Measurements from ENCODE around the gene TECPR2.
"Not testable (repeated sequence)": the region's sequence is repeated elsewhere in the genome, so short reads cannot be mapped to it uniquely, and the experiment has no call there.

TECPR2 gene

DNA sequence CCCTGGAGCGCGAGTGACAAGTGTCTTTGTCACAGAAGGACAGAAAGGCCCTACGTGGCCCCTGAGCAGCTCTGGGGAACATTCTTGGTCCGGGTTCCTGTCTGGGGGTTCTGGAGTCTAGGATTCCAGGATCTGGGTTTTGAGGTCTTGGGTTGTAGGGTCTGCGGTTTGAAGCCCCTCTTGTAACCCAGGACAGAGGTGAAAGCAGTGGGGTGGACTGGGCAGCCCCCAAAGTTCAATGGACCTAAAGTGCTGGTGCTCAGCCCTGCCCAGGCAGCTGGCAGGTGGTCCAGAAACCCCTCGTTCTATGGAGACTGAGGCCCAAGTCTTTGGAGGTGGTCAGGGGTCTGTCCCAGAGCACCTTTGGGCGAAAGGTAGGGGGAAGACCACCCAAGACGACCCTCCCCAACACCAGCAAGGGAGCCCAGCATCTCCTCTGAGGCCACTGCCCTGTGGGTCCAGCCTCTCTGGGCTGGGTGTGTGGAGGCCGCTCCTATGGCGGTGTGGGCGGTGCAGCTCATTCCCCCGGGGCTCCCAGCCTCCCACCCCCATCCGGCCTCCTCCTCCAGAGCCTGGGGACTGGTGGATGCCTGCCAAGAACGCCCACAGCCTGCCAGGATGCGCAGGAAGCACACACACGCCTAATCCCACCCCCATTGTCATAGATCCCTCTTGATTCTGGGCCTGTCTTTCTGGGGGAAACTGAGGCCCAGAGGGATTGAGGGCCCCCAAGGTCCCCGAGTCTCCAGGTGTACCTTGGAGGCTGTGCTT, 177.0 kb downstream of the TECPR2 start:
- no peak for DNase-seq

- DNase-seq, result no peak
Measured at GRCh38 chr14:102540315-102541028, 177.7 kb downstream of the TECPR2 start.

GRCh38 chr14:102541029-102541491, 178.3 kb downstream of the TECPR2 start:
- DNase-seq, result not testable (repeated sequence)

GRCh38 chr14:102541771-102542170, 179.0 kb downstream of the TECPR2 start:
- DNase-seq, result no peak

- DNase-seq, result no peak
Measured at GRCh38 chr14:102544046-102544746, 181.5 kb downstream of the TECPR2 start.

DNA sequence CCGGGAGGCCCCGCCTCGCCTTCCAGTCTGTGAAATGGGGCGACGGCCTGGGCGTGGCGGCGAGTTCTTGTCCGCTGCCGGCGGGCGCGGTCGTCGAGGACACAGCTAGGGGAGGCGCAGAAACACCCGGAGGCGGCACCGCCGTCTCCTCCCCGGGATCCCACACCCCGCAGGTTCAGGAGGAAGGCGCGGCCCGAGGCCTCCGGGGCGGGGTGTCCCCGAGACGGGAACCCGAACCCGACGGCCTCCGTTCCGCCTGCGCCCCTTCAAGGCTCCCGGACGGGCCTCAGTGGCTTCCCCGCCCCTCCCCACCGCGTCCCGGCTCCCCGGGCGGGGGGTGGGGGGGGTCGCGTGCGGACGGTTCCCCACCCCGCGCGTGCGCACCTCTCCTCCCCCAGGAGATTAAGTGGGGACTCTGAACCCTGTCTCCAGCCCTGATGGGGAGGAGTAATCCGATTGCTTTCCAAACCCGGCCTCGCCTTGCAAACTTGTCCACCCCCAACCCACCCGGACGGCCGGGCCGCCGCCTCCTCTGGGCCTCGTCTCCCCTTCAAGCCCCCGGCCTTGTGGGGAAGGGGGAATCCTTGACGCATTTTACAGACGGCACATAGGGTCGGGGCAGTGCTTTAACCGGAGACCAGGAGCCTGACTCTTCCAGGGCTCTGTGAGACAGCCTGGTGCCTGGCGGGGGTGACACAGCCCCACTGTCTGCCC, 182.2 kb downstream of the TECPR2 start:
- DNase-seq, result no peak

DNA sequence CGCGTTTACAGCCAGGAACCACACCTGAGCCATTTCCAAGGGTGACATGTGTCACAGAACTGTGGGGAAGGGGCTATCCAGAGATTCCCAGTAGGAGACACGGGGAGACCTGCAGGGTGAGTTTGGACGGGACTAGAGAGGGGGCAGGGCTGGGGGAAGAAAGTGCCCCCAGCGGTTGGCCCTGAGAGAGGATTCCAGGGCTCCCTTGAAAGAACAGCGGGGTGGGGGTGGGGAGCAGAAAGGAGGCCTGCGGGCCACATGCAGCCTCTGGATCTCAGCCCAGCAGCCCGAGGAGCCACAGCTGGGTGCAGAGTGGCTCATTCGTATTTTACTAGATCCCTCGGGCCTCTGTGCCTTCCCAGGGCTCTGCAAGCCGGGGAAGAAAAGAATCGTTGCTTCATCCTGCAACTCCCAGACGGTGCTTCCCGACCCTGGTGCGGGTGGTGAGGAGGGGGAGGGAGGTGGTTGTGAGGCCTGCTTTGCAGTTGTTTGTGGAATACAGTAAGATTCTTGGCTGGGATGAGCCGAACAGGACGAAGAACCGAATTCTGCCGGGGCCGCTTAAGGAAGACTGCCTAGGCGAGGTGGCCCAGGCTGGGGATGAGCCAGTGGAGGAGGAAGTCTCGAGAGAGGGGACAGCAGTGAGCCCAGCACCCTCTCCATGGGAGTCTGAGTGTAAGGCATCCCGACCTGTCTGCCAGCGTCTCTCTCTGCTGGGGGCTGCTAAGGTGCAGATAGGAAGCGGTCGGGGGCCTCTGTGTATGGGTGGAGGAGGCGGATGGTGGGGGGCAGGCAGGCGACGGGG, 182.9 kb downstream of the TECPR2 start:
- no peak for DNase-seq

DNA sequence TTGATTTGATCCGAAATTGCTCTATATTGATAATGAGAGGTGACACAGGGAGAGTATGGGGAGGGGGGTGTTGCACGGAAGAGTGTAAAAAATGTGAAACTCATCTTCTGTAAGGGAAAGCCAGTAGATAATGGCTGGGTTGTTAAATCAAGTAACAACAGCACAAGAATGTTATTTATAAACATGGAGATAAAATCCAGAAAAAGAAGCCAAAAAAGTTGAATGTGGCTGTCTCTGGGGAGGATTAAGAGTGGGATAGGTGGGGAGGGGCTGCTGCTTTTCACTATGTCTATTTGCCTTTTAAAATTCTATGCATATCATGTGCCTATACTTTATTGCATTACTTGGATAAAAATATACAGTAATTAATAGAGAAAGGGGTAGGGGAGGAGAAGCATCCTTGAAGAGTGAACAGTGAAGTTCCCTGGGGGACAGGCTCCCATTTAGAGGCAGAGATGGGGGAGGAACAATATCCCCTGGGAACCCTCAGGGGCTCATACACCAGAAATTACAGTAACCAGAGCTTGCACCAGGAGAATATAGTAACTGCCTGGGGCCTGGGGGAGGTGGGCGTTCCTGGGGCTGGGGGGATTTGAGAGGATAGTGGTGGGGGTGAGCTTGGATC, 186.0 kb downstream of the TECPR2 start:
- DNase-seq, result no peak

GRCh38 chr14:102550927-102551401, 188.2 kb downstream of the TECPR2 start:
- DNase-seq, result not testable (repeated sequence)
